Transverse colon (tissue), 4 donors: ENCODE measurements around the gene KIDINS220. TPM values are rescaled to one million over a fixed set of nuclear protein-coding genes. Genes with fewer than 3 reads are reported as not detected.

Experiments
- DNase-seq: peaks from one replicate; pipeline ENCODE4 v3.0.0-alpha.2; 2019
- H3K27ac ChIP-seq, 4 donors: fragments of 200-600 bp; sonication (generic); 2 replicates each; pipeline ENCODE4 v1.5.1; 2016 to 2018; ENCODE audit warnings: inconsistent platforms in 4 of 4
- H3K27me3 ChIP-seq: fragments of 200-600 bp; sonication (generic); 2 replicates; pipeline ENCODE4 v1.5.1; 2017; ENCODE audit warnings: inconsistent platforms
- H3K36me3 ChIP-seq, 4 donors: fragments of 200-600 bp; sonication (generic); 2 replicates each; pipeline ENCODE4 v1.5.1; 2017 to 2019; ENCODE audit warnings: inconsistent platforms in 4 of 4
- H3K4me1 ChIP-seq, 4 donors: fragments of 200-600 bp; sonication (generic); 2 replicates each; pipeline ENCODE4 v1.5.1; 2017 to 2020; ENCODE audit warnings: inconsistent platforms in 4 of 4
- H3K4me3 ChIP-seq, 4 donors: fragments of 200-600 bp; sonication (generic); 1 replicate in 1 of 4; 2 replicates in 3 of 4; pipeline versions ENCODE4 v1.5.1 to v1.6.1; 2017 to 2019; ENCODE audit warnings: inconsistent platforms in 4 of 4
- H3K9me3 ChIP-seq, 2 donors: fragments of 200-600 bp; sonication (generic); 2 replicates each; pipeline ENCODE4 v1.5.1; 2017 to 2019; ENCODE audit warnings: inconsistent platforms in 2 of 2
- CTCF ChIP-seq, 5 experiments: fragments of 200-600 bp in 3 of 5; fragments of 450-650 bp in 2 of 5; sonication (generic) in 3 of 5; IDR thresholded peaks; 1 replicate in 2 of 5; 2 replicates in 3 of 5; pipeline ENCODE4 v1.5.1; 2016 to 2017; ENCODE audit warnings: antibody characterized with exemption in 5 of 5, inconsistent platforms in 3 of 5, mild to moderate bottlenecking in 2 of 5, moderate library complexity in 1 of 5
- EP300 ChIP-seq: sonication (generic); formaldehyde crosslinking; IDR thresholded peaks from one replicate; pipeline ENCODE4 v1.6.1; 2017; ENCODE audit warnings: antibody characterized with exemption, low read depth
- POLR2A ChIP-seq: fragments of 450-650 bp; IDR thresholded peaks from one replicate; pipeline ENCODE4 v1.6.1; 2016; ENCODE audit warnings: antibody characterized with exemption, mild to moderate bottlenecking, moderate library complexity
- POLR2AphosphoS5 ChIP-seq, 3 donors: sonication (generic); formaldehyde crosslinking; IDR thresholded peaks; one replicate each; pipeline ENCODE4 v1.6.1; 2016; ENCODE audit warnings: antibody characterized with exemption in 3 of 3
- WGBS, 2 donors: methylation state at CpG; one replicate each; pipeline ENCODE4 v1.1.5; 2018; ENCODE audit warnings: low coverage in 1 of 2; 5-methylcytosine and 5-hydroxymethylcytosine counted together
- in situ Hi-C, 4 donors: fragments of 200-750 bp; cut with MboI; loops; one replicate each; pipeline versions ENCODE4 v1.15.0 to v1.15.1; 2017; ENCODE audit warnings: low sequenced_read_pairs in 3 of 4, low pct_ligation_motif_present in 1 of 4, low pct_unique_long_range_greater_than_20kb in 1 of 4
- intact Hi-C: fragments of 100-400 bp; cut with DNase I; formaldehyde crosslinking; loops from one replicate; pipeline ENCODE4 v1.15.1; 2023; ENCODE audit warnings: low total_unique reads
- total RNA-seq, 4 donors: library from RNA; depleted of rRNA; stranded (reverse); fragments of >200 nt; gene quantifications; one replicate each; pipeline ENCODE4 v1.1.0, GENCODE V29; 2016

KIDINS220 gene
- total RNA-seq, 4 donors from 2014 or later, result 79.3 to 110 (median 85.9) TPM

GRCh38 chr2:8693157-8693821 is 144.1 kb downstream of the KIDINS220 start:
- no peaks in the 10 kb centered on the region for H3K9me3 ChIP-seq
- intact Hi-C loops, result no loop called here
- peak overlapping the region in 2 of 4 donors; percentile 17 to 31 for H3K4me3 ChIP-seq
- in situ Hi-C loops, result no loop called here
- H3K27me3 ChIP-seq, result peaks cover 2% of the 10 kb centered on the region
- 20 to 23% methylated on average over 4 to 30 of the region's 30 CpGs for WGBS, 2 donors
- H3K4me1 ChIP-seq, result peaks cover 0 to 10% (median 7%) of the 10 kb centered on the region in 4 donors
- H3K27ac ChIP-seq, result no peak overlapping the region
- DNase-seq, result peak; percentile 62
- H3K36me3 ChIP-seq, result no peaks in the 10 kb centered on the region
- TF ChIP-seq POLR2AphosphoS5 (IDR thresholded peaks at IDR 0.05) (no peak), CTCF (IDR thresholded peaks at IDR 0.05) (peak; percentile 50 to 71 (median 64))

- Histone ChIP-seq H3K4me1 (peaks cover 0 to 10% (median 7%) of the 10 kb centered on the region in 4 donors), H3K4me3 (peak overlapping the region in 2 of 4 donors; percentile 17 to 31), H3K36me3 (no peaks in the 10 kb centered on the region), H3K27me3 (peaks cover 2% of the 10 kb centered on the region), H3K27ac (no peak overlapping the region), H3K9me3 (no peaks in the 10 kb centered on the region)
- no peak for DNase-seq
- WGBS, 2 donors, result 46 to 69% methylated on average over 3 to 7 of the region's 7 CpGs
- in situ Hi-C loops, result no loop called here
- intact Hi-C loops, result no loop called here
- TF ChIP-seq CTCF (IDR thresholded peaks at IDR 0.05) (no peak), POLR2A (no peak), POLR2AphosphoS5 (IDR thresholded peaks at IDR 0.05) (no peak), EP300 (no peak)
Measured at GRCh38 chr2:8692783-8693156, 144.6 kb downstream of the KIDINS220 start.

- TF ChIP-seq CTCF (IDR thresholded peaks at IDR 0.05), result no peak
- no peak for TF ChIP-seq POLR2A
- no peak for TF ChIP-seq POLR2AphosphoS5 (IDR thresholded peaks at IDR 0.05)
- TF ChIP-seq EP300, result no peak
- no peak overlapping the region for H3K4me3 ChIP-seq
- peaks cover 0 to 10% (median 7%) of the 10 kb centered on the region in 4 donors for H3K4me1 ChIP-seq
- no peaks in the 10 kb centered on the region for H3K36me3 ChIP-seq
- intact Hi-C loops (no loop called here), in situ Hi-C loops (no loop called here)
- H3K9me3 ChIP-seq, result no peaks in the 10 kb centered on the region
- H3K27me3 ChIP-seq, result peaks cover 2% of the 10 kb centered on the region
- WGBS, 2 donors, result 92 to 94% methylated on average over 9 of the region's 9 CpGs
- DNase-seq, result no peak
- no peak overlapping the region for H3K27ac ChIP-seq
Measured at GRCh38 chr2:8691859-8692437, 145.5 kb downstream of the KIDINS220 start.

- no peak for TF ChIP-seq EP300
- TF ChIP-seq POLR2A, result no peak
- TF ChIP-seq CTCF (IDR thresholded peaks at IDR 0.05), result peak; percentile 69 to 98 (median 96)
- TF ChIP-seq POLR2AphosphoS5 (IDR thresholded peaks at IDR 0.05), result peak in 1 of 3 donors; percentile 11
- Histone ChIP-seq H3K9me3 (no peaks in the 10 kb centered on the region), H3K27me3 (no peaks in the 10 kb centered on the region), H3K27ac (peak overlapping the region; percentile 91 to 100 (median 94)), H3K4me1 (peaks cover 0 to 16% (median 15%) of the 10 kb centered on the region in 4 donors), H3K4me3 (peak overlapping the region; percentile 50 to 88 (median 74)), H3K36me3 (no peaks in the 10 kb centered on the region)
- 0 to 2% methylated on average over 2 to 7 of the region's 50 CpGs for WGBS, 2 donors
- in situ Hi-C loops, result loop anchor here (5.0 to 10.0 kb wide), 3 partner anchors 1259 to 1264 kb away; no protein-coding TSS in a partner anchor
- DNase-seq, result peak; percentile 81
- intact Hi-C loops, result loop anchor here (1.0 to 10.0 kb wide), 2 partner anchors 1258 to 1481 kb away; no protein-coding TSS in a partner anchor
Measured at GRCh38 chr2:8685697-8686358, 151.6 kb downstream of the KIDINS220 start.
